ENCODE data around the gene ANAPC2. TPM values are rescaled to one million over a fixed set of nuclear protein-coding genes. Genes with fewer than 3 reads are reported as not detected.

Gene ANAPC2
- total RNA-seq, 1 experiment from 2014 or later: 80.9 TPM

- TF ChIP-seq ERG (CRISPR knock-in tag; IDR thresholded peaks at IDR 0.05): no peak
- TF ChIP-seq PREB (CRISPR knock-in tag; IDR thresholded peaks at IDR 0.05; ENCODE audit: borderline replicate concordance): no peak
- TF ChIP-seq ZMAT4 (CRISPR knock-in tag; IDR thresholded peaks at IDR 0.05): no peak
- TF ChIP-seq TEAD1 (CRISPR knock-in tag; IDR thresholded peaks at IDR 0.05): no peak
- TF ChIP-seq E2F4 (CRISPR knock-in tag; IDR thresholded peaks at IDR 0.05; ENCODE audit: borderline replicate concordance, low read depth): no peak
- no peak for TF ChIP-seq ATF1 (CRISPR knock-in tag; IDR thresholded peaks at IDR 0.05)
- no peak for TF ChIP-seq E2F5 (CRISPR knock-in tag; IDR thresholded peaks at IDR 0.05)
- no peak for TF ChIP-seq SP1 (CRISPR knock-in tag; conservative IDR thresholded peaks at IDR 0.05)
- no peak for TF ChIP-seq ZNF396 (CRISPR knock-in tag; IDR thresholded peaks at IDR 0.05; ENCODE audit: borderline replicate concordance)
These were observed 59.4 kb downstream of the ANAPC2 start (continued) for GRCh38 chr9:137128862-137129455.

- DNase-seq (ENCODE audit: low spot score) (no peak), ATAC-seq (no peak)
- Mint-ChIP-seq H3K27ac (peak overlapping the region; percentile 60; the same call in 1 of the 2 replicates), H3K36me3 (no peaks in the 10 kb centered on the region), H3K4me1 (peaks cover 14% of the 10 kb centered on the region), H3K27me3 (ENCODE audit: low read depth) (peaks cover 19% of the 10 kb centered on the region), H3K9me3 (no peaks in the 10 kb centered on the region), H3K4me3 (peak overlapping the region; percentile 78)
- ChIA-PET CTCF (interaction anchor here (0.6 to 1.5 kb wide), 3 partner anchors 10 to 109 kb away, joined by 3 to 6 read pairs (median 4); no protein-coding TSS in a partner anchor), POLR2A (no interaction called here)
- TF ChIP-seq PRRX2 (CRISPR knock-in tag; IDR thresholded peaks at IDR 0.05) (no peak), HMGXB4 (CRISPR knock-in tag; IDR thresholded peaks at IDR 0.05) (no peak), ZSCAN18 (CRISPR knock-in tag; IDR thresholded peaks at IDR 0.05) (no peak), ETV6 (CRISPR knock-in tag; IDR thresholded peaks at IDR 0.05) (no peak), GABPB1 (CRISPR knock-in tag; IDR thresholded peaks at IDR 0.05) (no peak), ZNF121 (CRISPR knock-in tag; IDR thresholded peaks at IDR 0.05) (no peak), AR (CRISPR knock-in tag; IDR thresholded peaks at IDR 0.05) (no peak), E2F1 (CRISPR knock-in tag; IDR thresholded peaks at IDR 0.05) (no peak), E2F4 (CRISPR knock-in tag; IDR thresholded peaks at IDR 0.05; ENCODE audit: borderline replicate concordance, low read depth) (no peak), FOXP1 (CRISPR knock-in tag; IDR thresholded peaks at IDR 0.05; ENCODE audit: borderline replicate concordance) (no peak), HMGA2 (CRISPR knock-in tag; IDR thresholded peaks at IDR 0.05) (no peak)
These were observed 60.0 kb downstream of the ANAPC2 start for GRCh38 chr9:137128158-137128861.

Data from WTC11 (cell line).